Smooth muscle cell (in vitro differentiated cells): ENCODE data around the gene RANBP17. TPM values are rescaled to one million over a fixed set of nuclear protein-coding genes. Genes with fewer than 3 reads are reported as not detected.

Experiments used
- DNase-seq: peaks from one replicate; lab custom pipeline; 2025; ENCODE audit not compliant: unreplicated experiment; lab: John Stamatoyannopoulos, UW
- H2AFZ ChIP-seq: fragments of 200-600 bp; sonication (generic); 2 replicates; pipeline ENCODE4 v1.6.0; 2016; ENCODE audit warnings: antibody characterized with exemption, low read depth, mild to moderate bottlenecking
- H3F3A ChIP-seq: fragments of 200-600 bp; sonication (generic); 2 replicates; pipeline ENCODE4 v1.6.0; 2017; ENCODE audit warnings: antibody characterized with exemption, low read depth
- H3K27ac ChIP-seq: fragments of 200-600 bp; sonication (generic); 2 replicates; pipeline ENCODE4 v1.5.1; 2016; ENCODE audit warnings: low read depth, mild to moderate bottlenecking
- H3K27me3 ChIP-seq: fragments of 200-600 bp; sonication (generic); 2 replicates; pipeline ENCODE4 v1.6.1; 2016; ENCODE audit warnings: low read depth, mild to moderate bottlenecking
- H3K36me3 ChIP-seq: fragments of 200-600 bp; sonication (generic); 2 replicates; pipeline ENCODE4 v1.5.1; 2016; ENCODE audit warnings: low read depth
- H3K4me1 ChIP-seq: fragments of 200-600 bp; sonication (generic); 2 replicates; pipeline ENCODE4 v1.5.1; 2016; ENCODE audit warnings: low read depth
- H3K4me2 ChIP-seq: fragments of 200-600 bp; sonication (generic); 2 replicates; pipeline ENCODE4 v1.6.0; 2016; ENCODE audit warnings: mild to moderate bottlenecking
- H3K4me3 ChIP-seq: fragments of 200-600 bp; sonication (generic); 2 replicates; pipeline ENCODE4 v1.5.1; 2016; ENCODE audit warnings: mild to moderate bottlenecking
- H3K79me2 ChIP-seq: fragments of 200-600 bp; sonication (generic); 2 replicates; pipeline ENCODE4 v1.6.0; 2016; ENCODE audit warnings: low read depth, mild to moderate bottlenecking
- H3K9ac ChIP-seq: fragments of 200-600 bp; sonication (generic); 2 replicates; pipeline ENCODE4 v1.6.0; 2016; ENCODE audit warnings: low read depth
- H3K9me3 ChIP-seq: fragments of 200-600 bp; sonication (generic); replicated peaks from 2 replicates; pipeline ENCODE4 v1.5.1; 2016; ENCODE audit warnings: low read depth
- H4K20me1 ChIP-seq: fragments of 200-600 bp; sonication (generic); 2 replicates; pipeline ENCODE4 v1.6.0; 2016; ENCODE audit warnings: low read depth
- CTCF ChIP-seq: fragments of 200-600 bp; sonication (generic); IDR thresholded peaks from 2 replicates; pipeline ENCODE4 v1.5.1; 2017; ENCODE audit warnings: borderline replicate concordance, mild to moderate bottlenecking, antibody characterized with exemption; ENCODE audit not compliant: insufficient read depth, poor library complexity, severe bottlenecking
- WGBS: methylation state at CpG from one replicate; pipeline ENCODE4 v1.1.7; 2016; ENCODE audit warnings: low lambda C conversion rate; 5-methylcytosine and 5-hydroxymethylcytosine counted together
- polyA plus RNA-seq: library from polyadenylated mRNA; unstranded; fragments of >200 nt; fragmentation: Nextera tagmentation; extraction: Ambion mirVana; gene quantifications from 2 replicates; pipeline ENCODE4 v1.2.1, GENCODE V29; 2016
- total RNA-seq: library from RNA; depleted of rRNA; stranded (reverse); fragments of >200 nt; gene quantifications from 2 replicates; pipeline ENCODE4 v1.2.3, GENCODE V29; 2014

The RANBP17 gene
- total and polyA plus RNA-seq, 2 experiments from 2014 or later, result 13.0 to 42.6 TPM

- Histone ChIP-seq H3K27me3 (no peaks in the 10 kb centered on the region), H3K9ac (no peak overlapping the region), H2AFZ (no peak overlapping the region), H3K27ac (no peak overlapping the region), H3K4me3 (no peak overlapping the region), H3K4me2 (no peak overlapping the region), H3K36me3 (no peaks in the 10 kb centered on the region), H3K79me2 (no peaks in the 10 kb centered on the region), H4K20me1 (no peaks in the 10 kb centered on the region), H3K9me3 (no peaks in the 10 kb centered on the region), H3K4me1 (no peaks in the 10 kb centered on the region), H3F3A (no peaks in the 10 kb centered on the region)
- WGBS, result 85% methylated on average over 1 of the region's 1 CpG
- DNase-seq, result no peak
- no peak for TF ChIP-seq CTCF
These were observed 374.8 kb downstream of the RANBP17 start for GRCh38 chr5:171236651-171237050.

GRCh38 chr5:171242521-171242920, 380.7 kb downstream of the RANBP17 start:
- no peak overlapping the region for H3K27ac ChIP-seq
- no peaks in the 10 kb centered on the region for H4K20me1 ChIP-seq
- 92% methylated on average over 1 of the region's 1 CpG for WGBS
- H3K9ac ChIP-seq, result no peak overlapping the region
- no peak overlapping the region for H2AFZ ChIP-seq
- H3K36me3 ChIP-seq, result peaks cover 2% of the 10 kb centered on the region
- TF ChIP-seq CTCF, result no peak
- no peak overlapping the region for H3K4me3 ChIP-seq
- DNase-seq, result no peak
- no peaks in the 10 kb centered on the region for H3K9me3 ChIP-seq
- H3K27me3 ChIP-seq, result no peaks in the 10 kb centered on the region
- no peak overlapping the region for H3K4me2 ChIP-seq
- H3F3A ChIP-seq, result no peaks in the 10 kb centered on the region
- H3K4me1 ChIP-seq, result no peaks in the 10 kb centered on the region
- no peaks in the 10 kb centered on the region for H3K79me2 ChIP-seq

- no peaks in the 10 kb centered on the region for H4K20me1 ChIP-seq
- no peak for DNase-seq
- H3K36me3 ChIP-seq, result peaks cover 3% of the 10 kb centered on the region
- TF ChIP-seq CTCF, result no peak
- no peak overlapping the region for H3K4me2 ChIP-seq
- H3K9me3 ChIP-seq, result no peaks in the 10 kb centered on the region
- no peaks in the 10 kb centered on the region for H3F3A ChIP-seq
- WGBS, result 82% methylated on average over 2 of the region's 2 CpGs
- no peak overlapping the region for H3K4me3 ChIP-seq
- no peaks in the 10 kb centered on the region for H3K27me3 ChIP-seq
- H3K79me2 ChIP-seq, result no peaks in the 10 kb centered on the region
- no peaks in the 10 kb centered on the region for H3K4me1 ChIP-seq
- H3K27ac ChIP-seq, result no peak overlapping the region
- no peak overlapping the region for H3K9ac ChIP-seq
- H2AFZ ChIP-seq, result no peak overlapping the region
These were observed 384.4 kb downstream of the RANBP17 start for GRCh38 chr5:171246231-171246630.

- H3K9ac ChIP-seq, result no peak overlapping the region
- H3K4me2 ChIP-seq, result no peak overlapping the region
- no peak overlapping the region for H2AFZ ChIP-seq
- no peaks in the 10 kb centered on the region for H3K79me2 ChIP-seq
- no peak for DNase-seq
- H3K36me3 ChIP-seq, result peaks cover 3% of the 10 kb centered on the region
- no peaks in the 10 kb centered on the region for H4K20me1 ChIP-seq
- H3K4me1 ChIP-seq, result no peaks in the 10 kb centered on the region
- no peak overlapping the region for H3K27ac ChIP-seq
- no peaks in the 10 kb centered on the region for H3K9me3 ChIP-seq
- H3K27me3 ChIP-seq, result no peaks in the 10 kb centered on the region
- H3K4me3 ChIP-seq, result no peak overlapping the region
- H3F3A ChIP-seq, result no peaks in the 10 kb centered on the region
- no peak for TF ChIP-seq CTCF
These were observed 387.6 kb downstream of the RANBP17 start for GRCh38 chr5:171249460-171249859.
